Parathyroid adenoma (tissue), 2 donors: ENCODE data around the gene BIN1.

Experiments used
- H2AFZ ChIP-seq: fragments of 300-600 bp; sonication (generic); one replicate; pipeline ENCODE4 v1.7.0; 2017; ENCODE audit warnings: antibody characterized with exemption, mild to moderate bottlenecking
- H3K27ac ChIP-seq: fragments of 300-600 bp; sonication (generic); one replicate; pipeline ENCODE4 v1.7.0; 2017
- H3K27me3 ChIP-seq: fragments of 300-600 bp; sonication (generic); one replicate; pipeline ENCODE4 v1.7.0; 2017; ENCODE audit warnings: low read length; ENCODE audit not compliant: control insufficient read depth, insufficient read depth
- H3K36me3 ChIP-seq: fragments of 300-600 bp; sonication (generic); one replicate; pipeline ENCODE4 v1.7.0; 2017; ENCODE audit warnings: low read length; ENCODE audit not compliant: control insufficient read depth, insufficient read depth
- H3K4me1 ChIP-seq: fragments of 300-600 bp; sonication (generic); one replicate; pipeline ENCODE4 v1.7.0; 2017; ENCODE audit warnings: control low read depth
- H3K4me2 ChIP-seq: fragments of 300-600 bp; sonication (generic); one replicate; pipeline ENCODE4 v1.7.0; 2017; ENCODE audit warnings: low read length
- H3K4me3 ChIP-seq: fragments of 300-600 bp; sonication (generic); one replicate; pipeline ENCODE4 v1.7.0; 2017; ENCODE audit warnings: low read depth, low read length
- H3K79me2 ChIP-seq: fragments of 300-600 bp; sonication (generic); one replicate; pipeline ENCODE4 v1.7.0; 2017; ENCODE audit warnings: control low read depth
- H3K9ac ChIP-seq: fragments of 300-600 bp; sonication (generic); one replicate; pipeline ENCODE4 v1.7.0; 2017; ENCODE audit warnings: mild to moderate bottlenecking
- H3K9me3 ChIP-seq: fragments of 300-600 bp; sonication (generic); one replicate; pipeline ENCODE4 v1.7.0; 2017; ENCODE audit warnings: low read length; ENCODE audit not compliant: control insufficient read depth
- CTCF ChIP-seq: fragments of 300-600 bp; sonication (generic); IDR thresholded peaks from one replicate; pipeline ENCODE4 v1.7.0; 2017; ENCODE audit warnings: antibody characterized with exemption, mild to moderate bottlenecking
- donor health status: primary hyperparathyroidism.

Gene BIN1

GRCh38 chr2:127134833-127135830, 28.2 kb upstream of the BIN1 start:
- no peak overlapping the region for H2AFZ ChIP-seq
- H3K9me3 ChIP-seq: no peaks in the 10 kb centered on the region
- H3K36me3 ChIP-seq: no peaks in the 10 kb centered on the region
- no peaks in the 10 kb centered on the region for H3K4me1 ChIP-seq
- no peak overlapping the region for H3K4me2 ChIP-seq
- H3K27me3 ChIP-seq: no peaks in the 10 kb centered on the region
- no peak overlapping the region for H3K27ac ChIP-seq
- TF ChIP-seq CTCF: no peak
- no peaks in the 10 kb centered on the region for H3K79me2 ChIP-seq
- no peak overlapping the region for H3K4me3 ChIP-seq
- H3K9ac ChIP-seq: no peak overlapping the region

- Histone ChIP-seq H3K9me3 (no peaks in the 10 kb centered on the region), H3K4me2 (no peak overlapping the region), H3K27me3 (no peaks in the 10 kb centered on the region), H3K4me1 (no peaks in the 10 kb centered on the region), H2AFZ (no peak overlapping the region), H3K4me3 (no peak overlapping the region), H3K36me3 (no peaks in the 10 kb centered on the region), H3K9ac (no peak overlapping the region), H3K79me2 (no peaks in the 10 kb centered on the region), H3K27ac (no peak overlapping the region)
- TF ChIP-seq CTCF: no peak
Measured at GRCh38 chr2:127134235-127134634, 27.3 kb upstream of the BIN1 start.

- TF ChIP-seq CTCF: no peak
- no peak overlapping the region for H3K9ac ChIP-seq
- H3K4me1 ChIP-seq: no peaks in the 10 kb centered on the region
- no peak overlapping the region for H2AFZ ChIP-seq
- H3K27ac ChIP-seq: no peak overlapping the region
- H3K4me2 ChIP-seq: no peak overlapping the region
- no peak overlapping the region for H3K4me3 ChIP-seq
- H3K36me3 ChIP-seq: no peaks in the 10 kb centered on the region
- no peaks in the 10 kb centered on the region for H3K27me3 ChIP-seq
- H3K79me2 ChIP-seq: no peaks in the 10 kb centered on the region
- no peaks in the 10 kb centered on the region for H3K9me3 ChIP-seq
Measured at GRCh38 chr2:127133793-127134192, 26.8 kb upstream of the BIN1 start.

- Histone ChIP-seq H3K4me3 (no peak overlapping the region), H3K36me3 (no peaks in the 10 kb centered on the region), H3K4me1 (no peaks in the 10 kb centered on the region), H3K27ac (no peak overlapping the region), H2AFZ (no peak overlapping the region), H3K9ac (no peak overlapping the region), H3K27me3 (no peaks in the 10 kb centered on the region), H3K4me2 (no peak overlapping the region), H3K9me3 (no peaks in the 10 kb centered on the region), H3K79me2 (no peaks in the 10 kb centered on the region)
- TF ChIP-seq CTCF: no peak
Measured at GRCh38 chr2:127130421-127130820, 23.5 kb upstream of the BIN1 start.
